Gastroesophageal sphincter (tissue), 4 donors: ENCODE measurements around the gene GALNT10. TPM values are rescaled to one million over a fixed set of nuclear protein-coding genes. Genes with fewer than 3 reads are reported as not detected.

Experiments used
- ATAC-seq: fragments of 150-250 bp; one replicate; pipeline ENCODE4 v1.9.1; 2016; ENCODE audit warnings: mild to moderate bottlenecking, moderate library complexity
- H3K27ac ChIP-seq, 4 donors: fragments of 200-600 bp; sonication (generic) in 3 of 4; 1 replicate in 3 of 4; 2 replicates in 1 of 4; pipeline ENCODE4 v1.5.1; 2016 to 2019
- H3K27me3 ChIP-seq: fragments of 200-600 bp; sonication (generic); one replicate; pipeline ENCODE4 v1.5.1; 2019
- H3K36me3 ChIP-seq, 2 donors: fragments of 200-600 bp; sonication (generic); one replicate each; pipeline ENCODE4 v1.5.1; 2019; ENCODE audit warnings: control low read depth in 1 of 2
- H3K4me1 ChIP-seq, 3 donors: fragments of 200-600 bp; sonication (generic); 1 replicate in 2 of 3; 2 replicates in 1 of 3; pipeline ENCODE4 v1.5.1; 2016 to 2019; ENCODE audit warnings: control low read depth in 2 of 3
- H3K4me3 ChIP-seq, 2 donors: fragments of 200-600 bp; sonication (generic); one replicate each; pipeline ENCODE4 v1.5.1; 2019; ENCODE audit warnings: mild to moderate bottlenecking in 1 of 2, moderate library complexity in 1 of 2
- H3K9me3 ChIP-seq, 3 donors: fragments of 200-600 bp; sonication (generic); one replicate each; pipeline ENCODE4 v1.5.1; 2017 to 2019; ENCODE audit warnings: control low read depth in 2 of 3
- CTCF ChIP-seq, 4 experiments: fragments of 200-600 bp in 2 of 4; fragments of 450-650 bp in 2 of 4; sonication (generic) in 1 of 4; IDR thresholded peaks; one replicate each; pipeline ENCODE4 v1.5.1; 2017 to 2019; ENCODE audit warnings: antibody characterized with exemption in 4 of 4, mild to moderate bottlenecking in 2 of 4, moderate library complexity in 2 of 4
- EP300 ChIP-seq: sonication (generic); formaldehyde crosslinking; IDR thresholded peaks from one replicate; pipeline ENCODE4 v1.6.1; 2017; ENCODE audit warnings: antibody characterized with exemption, mild to moderate bottlenecking
- POLR2A ChIP-seq, 2 donors: fragments of 450-650 bp; IDR thresholded peaks; one replicate each; pipeline ENCODE4 v1.6.1; 2017; ENCODE audit warnings: antibody characterized with exemption in 2 of 2, mild to moderate bottlenecking in 2 of 2, moderate library complexity in 1 of 2
- POLR2AphosphoS5 ChIP-seq: sonication (generic); formaldehyde crosslinking; IDR thresholded peaks from one replicate; pipeline ENCODE4 v1.6.1; 2017; ENCODE audit warnings: antibody characterized with exemption
- WGBS, 2 donors: methylation state at CpG; one replicate each; pipeline ENCODE4 v1.1.5; 2018; ENCODE audit warnings: low coverage in 1 of 2; 5-methylcytosine and 5-hydroxymethylcytosine counted together
- total RNA-seq, 4 donors: library from RNA; depleted of rRNA; stranded (reverse); fragments of >200 nt; gene quantifications; one replicate each; pipeline ENCODE4 v1.1.0, GENCODE V29; 2016

Gene GALNT10
- total RNA-seq, 4 donors from 2014 or later = 19.1 to 49.1 (median 34.0) TPM

- Histone ChIP-seq H3K27ac (no peak overlapping the region), H3K4me3 (no peak overlapping the region), H3K36me3 (no peaks in the 10 kb centered on the region), H3K27me3 (no peaks in the 10 kb centered on the region), H3K4me1 (peaks cover 0 to 40% (median 24%) of the 10 kb centered on the region in 3 donors), H3K9me3 (no peaks in the 10 kb centered on the region)
- ATAC-seq = no peak
- no peak for TF ChIP-seq CTCF (IDR thresholded peaks at IDR 0.05)
- no peak for TF ChIP-seq POLR2A (IDR thresholded peaks at IDR 0.05)
- no peak for TF ChIP-seq POLR2AphosphoS5
- TF ChIP-seq EP300 = no peak
Observed at GRCh38 chr5:154278186-154278585, 87.7 kb downstream of the GALNT10 start.

- H3K4me3 ChIP-seq = no peak overlapping the region
- peaks cover 0 to 32% (median 18%) of the 10 kb centered on the region in 3 donors for H3K4me1 ChIP-seq
- TF ChIP-seq POLR2A (IDR thresholded peaks at IDR 0.05) (no peak), EP300 (no peak), CTCF (IDR thresholded peaks at IDR 0.05) (no peak), POLR2AphosphoS5 (no peak)
- no peaks in the 10 kb centered on the region for H3K9me3 ChIP-seq
- ATAC-seq = no peak
- no peaks in the 10 kb centered on the region for H3K27me3 ChIP-seq
- H3K36me3 ChIP-seq = no peaks in the 10 kb centered on the region
- H3K27ac ChIP-seq = no peak overlapping the region
Observed at GRCh38 chr5:154278908-154279307, 88.4 kb downstream of the GALNT10 start.

GRCh38 chr5:154284433-154284832, 93.9 kb downstream of the GALNT10 start:
- ATAC-seq = no peak
- Histone ChIP-seq H3K9me3 (no peaks in the 10 kb centered on the region), H3K4me1 (peaks cover 25 to 44% (median 34%) of the 10 kb centered on the region in 3 donors), H3K27ac (no peak overlapping the region), H3K27me3 (no peaks in the 10 kb centered on the region), H3K36me3 (no peaks in the 10 kb centered on the region), H3K4me3 (no peak overlapping the region)
- no peak for TF ChIP-seq CTCF (IDR thresholded peaks at IDR 0.05)
- no peak for TF ChIP-seq POLR2A (IDR thresholded peaks at IDR 0.05)
- no peak for TF ChIP-seq EP300
- no peak for TF ChIP-seq POLR2AphosphoS5
- WGBS, 2 donors = 88 to 100% methylated on average over 1 of the region's 2 CpGs

GRCh38 chr5:154285661-154286408, 95.3 kb downstream of the GALNT10 start:
- H3K27ac ChIP-seq = peak overlapping the region in 2 of 4 donors; percentile 56 to 64
- H3K4me1 ChIP-seq = peaks cover 25 to 45% (median 34%) of the 10 kb centered on the region in 3 donors
- H3K9me3 ChIP-seq = no peaks in the 10 kb centered on the region
- TF ChIP-seq CTCF (IDR thresholded peaks at IDR 0.05) = no peak
- TF ChIP-seq EP300 = no peak
- TF ChIP-seq POLR2A (IDR thresholded peaks at IDR 0.05) = no peak
- TF ChIP-seq POLR2AphosphoS5 = no peak
- no peak overlapping the region for H3K4me3 ChIP-seq
- no peaks in the 10 kb centered on the region for H3K27me3 ChIP-seq
- H3K36me3 ChIP-seq = no peaks in the 10 kb centered on the region
- 60 to 75% methylated on average over 3 of the region's 4 CpGs for WGBS, 2 donors
- ATAC-seq = no peak

GRCh38 chr5:154286557-154286956, 96.0 kb downstream of the GALNT10 start:
- 34 to 67% methylated on average over 1 to 2 of the region's 3 CpGs for WGBS, 2 donors
- H3K4me1 ChIP-seq = peaks cover 25 to 45% (median 34%) of the 10 kb centered on the region in 3 donors
- no peaks in the 10 kb centered on the region for H3K9me3 ChIP-seq
- H3K27me3 ChIP-seq = no peaks in the 10 kb centered on the region
- TF ChIP-seq POLR2AphosphoS5 (no peak), EP300 (no peak), CTCF (IDR thresholded peaks at IDR 0.05) (no peak), POLR2A (IDR thresholded peaks at IDR 0.05) (no peak)
- H3K36me3 ChIP-seq = no peaks in the 10 kb centered on the region
- H3K4me3 ChIP-seq = no peak overlapping the region
- peak overlapping the region in 3 of 4 donors; percentile 56 to 73 (median 64) for H3K27ac ChIP-seq
- no peak for ATAC-seq
